Gastrocnemius medialis (tissue), 4 donors: ENCODE measurements around the gene CXXC1. TPM values are rescaled to one million over a fixed set of nuclear protein-coding genes. Genes with fewer than 3 reads are reported as not detected.

Experiments used
- ATAC-seq, 2 donors: fragments of 150-250 bp; one replicate each; pipeline ENCODE4 v1.9.1; 2016
- DNase-seq, 2 donors: peaks; one replicate each; pipeline ENCODE4 v3.0.0-alpha.2; 2019
- H3K27ac ChIP-seq, 4 donors: fragments of 200-600 bp; sonication (generic); 1 replicate in 1 of 4; 2 replicates in 3 of 4; pipeline ENCODE4 v1.5.1; 2016 to 2018; ENCODE audit warnings: mild to moderate bottlenecking in 2 of 4, moderate library complexity in 1 of 4
- H3K27me3 ChIP-seq, 3 donors: fragments of 200-600 bp; sonication (generic) in 2 of 3; 1 replicate in 1 of 3; 2 replicates in 2 of 3; pipeline versions ENCODE4 v1.5.1 to v1.6.0; 2016 to 2019; ENCODE audit warnings: mild to moderate bottlenecking in 1 of 3, moderate library complexity in 1 of 3
- H3K36me3 ChIP-seq, 2 donors: fragments of 200-600 bp; sonication (generic) in 1 of 2; one replicate each; pipeline ENCODE4 v1.5.1; 2017 to 2018
- H3K4me1 ChIP-seq, 2 donors: fragments of 200-600 bp; sonication (generic) in 1 of 2; one replicate each; pipeline ENCODE4 v1.5.1; 2016 to 2017; ENCODE audit warnings: mild to moderate bottlenecking in 2 of 2
- H3K4me3 ChIP-seq, 4 donors: fragments of 200-600 bp; sonication (generic) in 3 of 4; 1 replicate in 1 of 4; 2 replicates in 3 of 4; pipeline ENCODE4 v1.5.1; 2016 to 2019; ENCODE audit warnings: mild to moderate bottlenecking in 2 of 4
- H3K9me3 ChIP-seq, 3 donors: fragments of 200-600 bp; sonication (generic) in 2 of 3; 1 replicate in 1 of 3; 2 replicates in 2 of 3; pipeline ENCODE4 v1.5.1; 2016 to 2019
- POLR2A ChIP-seq, 2 donors: fragments of 450-650 bp; IDR thresholded peaks; one replicate each; pipeline ENCODE4 v1.6.1; 2017; ENCODE audit warnings: antibody characterized with exemption in 2 of 2, mild to moderate bottlenecking in 2 of 2, moderate library complexity in 2 of 2
- in situ Hi-C, 4 donors: fragments of 200-750 bp; cut with MboI; loops; one replicate each; pipeline versions ENCODE4 v1.15.0 to v1.8.0; 2017; ENCODE audit warnings: low sequenced_read_pairs in 4 of 4
- intact Hi-C: fragments of 100-400 bp; cut with DNase I; formaldehyde crosslinking; loops from one replicate; pipeline ENCODE4 v1.15.1; 2023; ENCODE audit warnings: low total_unique reads
- total RNA-seq, 4 donors: library from RNA; depleted of rRNA; stranded (reverse); fragments of >200 nt; gene quantifications; one replicate each; pipeline versions ENCODE4 v1.1.0 to v1.2.3, GENCODE V29; 2016
- TF ChIP-seq, protein P1 (sequence below), 5 experiments: fragments of 450-650 bp in 3 of 5; fragments of 200-600 bp in 2 of 5; sonication (generic) in 2 of 5; IDR thresholded peaks in 4 of 5; conservative IDR thresholded peaks in 1 of 5; 1 replicate in 4 of 5; 2 replicates in 1 of 5; pipeline ENCODE4 v1.5.1; 2016 to 2019; ENCODE audit warnings: antibody characterized with exemption in 5 of 5, mild to moderate bottlenecking in 3 of 5, moderate library complexity in 3 of 5

CXXC1 gene
- total RNA-seq, 4 donors from 2014 or later = 21.1 to 32.0 (median 27.3) TPM

- H3K36me3 ChIP-seq = peaks cover 0 to 54% of the 10 kb centered on the region in 2 donors
- H3K4me1 ChIP-seq = peaks cover 18 to 24% of the 10 kb centered on the region in 2 donors
- peak overlapping the region; percentile 74 to 99 (median 90) for H3K4me3 ChIP-seq
- ATAC-seq (no peak), DNase-seq (no peak)
- H3K27ac ChIP-seq = peak overlapping the region; percentile 88 to 95 (median 92)
- intact Hi-C loops = loop anchor here (2.0 to 10.0 kb wide), 6 partner anchors 28 to 1736 kb away; partner anchors contain the start of genes ACAA2, MEX3C, RPL17 and SKA1
- H3K9me3 ChIP-seq = no peaks in the 10 kb centered on the region
- TF ChIP-seq, protein P1, sequence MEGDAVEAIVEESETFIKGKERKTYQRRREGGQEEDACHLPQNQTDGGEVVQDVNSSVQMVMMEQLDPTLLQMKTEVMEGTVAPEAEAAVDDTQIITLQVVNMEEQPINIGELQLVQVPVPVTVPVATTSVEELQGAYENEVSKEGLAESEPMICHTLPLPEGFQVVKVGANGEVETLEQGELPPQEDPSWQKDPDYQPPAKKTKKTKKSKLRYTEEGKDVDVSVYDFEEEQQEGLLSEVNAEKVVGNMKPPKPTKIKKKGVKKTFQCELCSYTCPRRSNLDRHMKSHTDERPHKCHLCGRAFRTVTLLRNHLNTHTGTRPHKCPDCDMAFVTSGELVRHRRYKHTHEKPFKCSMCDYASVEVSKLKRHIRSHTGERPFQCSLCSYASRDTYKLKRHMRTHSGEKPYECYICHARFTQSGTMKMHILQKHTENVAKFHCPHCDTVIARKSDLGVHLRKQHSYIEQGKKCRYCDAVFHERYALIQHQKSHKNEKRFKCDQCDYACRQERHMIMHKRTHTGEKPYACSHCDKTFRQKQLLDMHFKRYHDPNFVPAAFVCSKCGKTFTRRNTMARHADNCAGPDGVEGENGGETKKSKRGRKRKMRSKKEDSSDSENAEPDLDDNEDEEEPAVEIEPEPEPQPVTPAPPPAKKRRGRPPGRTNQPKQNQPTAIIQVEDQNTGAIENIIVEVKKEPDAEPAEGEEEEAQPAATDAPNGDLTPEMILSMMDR (IDR thresholded peaks at IDR 0.05 in 4 of 5, conservative IDR thresholded peaks at IDR 0.05 in 1 of 5) = no peak
- no peak for TF ChIP-seq POLR2A (IDR thresholded peaks at IDR 0.05)
- in situ Hi-C loops = loop anchor here in 3 of 4 donors (25.0 kb wide), 4 partner anchors 468 to 906 kb away; partner anchors contain the start of genes C18orf32 (in 3 of the 3), RPL17 (in 3 of the 3), ACAA2 (in 2 of the 3) and SMAD4 (in 2 of the 3)
- H3K27me3 ChIP-seq = no peaks in the 10 kb centered on the region
Observed at GRCh38 chr18:50280707-50281294, 6.7 kb downstream of the CXXC1 start.

- intact Hi-C loops = loop anchor here (2.0 to 10.0 kb wide), 6 partner anchors 29 to 1735 kb away; partner anchors contain the start of genes ACAA2, MEX3C, RPL17 and SKA1
- H3K27me3 ChIP-seq = no peaks in the 10 kb centered on the region
- H3K9me3 ChIP-seq = no peaks in the 10 kb centered on the region
- peak overlapping the region in 1 of 4 donors; percentile 95 for H3K27ac ChIP-seq
- DNase-seq (no peak), ATAC-seq (no peak)
- TF ChIP-seq, protein P1 (IDR thresholded peaks at IDR 0.05 in 4 of 5, conservative IDR thresholded peaks at IDR 0.05 in 1 of 5) = no peak
- TF ChIP-seq POLR2A (IDR thresholded peaks at IDR 0.05) = no peak
- H3K4me1 ChIP-seq = peaks cover 18 to 24% of the 10 kb centered on the region in 2 donors
- peaks cover 0 to 59% of the 10 kb centered on the region in 2 donors for H3K36me3 ChIP-seq
- in situ Hi-C loops = loop anchor here in 3 of 4 donors (25.0 kb wide), 4 partner anchors 467 to 908 kb away; partner anchors contain the start of genes C18orf32 (in 3 of the 3), RPL17 (in 3 of the 3), ACAA2 (in 2 of the 3) and SMAD4 (in 2 of the 3)
- H3K4me3 ChIP-seq = peak overlapping the region in 2 of 4 donors; percentile 74 to 99
Observed at GRCh38 chr18:50279752-50280151, 7.7 kb downstream of the CXXC1 start.

GRCh38 chr18:50277942-50278341, 9.6 kb downstream of the CXXC1 start:
- intact Hi-C loops (no loop called here), in situ Hi-C loops (loop anchor here in 3 of 4 donors (25.0 kb wide), 4 partner anchors 466 to 909 kb away; partner anchors contain the start of genes C18orf32 (in 3 of the 3), RPL17 (in 3 of the 3), ACAA2 (in 2 of the 3) and SMAD4 (in 2 of the 3))
- Histone ChIP-seq H3K4me1 (peaks cover 18 to 24% of the 10 kb centered on the region in 2 donors), H3K27ac (no peak overlapping the region), H3K36me3 (peaks cover 0 to 61% of the 10 kb centered on the region in 2 donors), H3K4me3 (no peak overlapping the region), H3K9me3 (no peaks in the 10 kb centered on the region), H3K27me3 (no peaks in the 10 kb centered on the region)
- DNase-seq = no peak
- ATAC-seq = no peak
- no peak for TF ChIP-seq POLR2A (IDR thresholded peaks at IDR 0.05)
- TF ChIP-seq, protein P1 (IDR thresholded peaks at IDR 0.05 in 4 of 5, conservative IDR thresholded peaks at IDR 0.05 in 1 of 5) = no peak

DNA sequence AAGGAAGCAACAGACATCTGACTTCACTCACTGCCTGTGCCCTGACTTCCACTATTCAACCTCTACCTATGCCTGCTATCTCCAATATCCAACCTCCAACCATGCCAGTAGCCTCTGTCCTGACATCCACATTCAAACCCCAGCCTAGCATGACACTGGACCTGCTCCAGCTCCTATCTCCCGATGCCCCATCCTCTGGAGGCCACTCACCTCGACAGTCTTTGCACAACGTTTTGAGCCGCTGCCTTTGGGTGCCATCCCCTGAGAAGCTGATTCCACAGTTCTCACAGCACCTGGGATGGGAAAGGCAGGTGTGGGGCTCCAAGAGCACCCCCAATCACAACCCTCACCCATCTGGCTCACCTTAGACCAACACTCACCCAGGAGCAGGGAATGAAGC, 11.0 kb downstream of the CXXC1 start:
- TF ChIP-seq, protein P1 (IDR thresholded peaks at IDR 0.05 in 4 of 5, conservative IDR thresholded peaks at IDR 0.05 in 1 of 5) = no peak
- TF ChIP-seq POLR2A (IDR thresholded peaks at IDR 0.05) = no peak
- DNase-seq (no peak), ATAC-seq (no peak)
- H3K4me1 ChIP-seq = peaks cover 12 to 18% of the 10 kb centered on the region in 2 donors
- intact Hi-C loops = no loop called here
- H3K9me3 ChIP-seq = no peaks in the 10 kb centered on the region
- H3K36me3 ChIP-seq = peaks cover 0 to 68% of the 10 kb centered on the region in 2 donors
- no peak overlapping the region for H3K4me3 ChIP-seq
- in situ Hi-C loops = loop anchor here in 3 of 4 donors (25.0 kb wide), 4 partner anchors 464 to 911 kb away; partner anchors contain the start of genes C18orf32 (in 3 of the 3), RPL17 (in 3 of the 3), ACAA2 (in 2 of the 3) and SMAD4 (in 2 of the 3)
- no peak overlapping the region for H3K27ac ChIP-seq
- H3K27me3 ChIP-seq = no peaks in the 10 kb centered on the region
